HG03457 (cell line): Measurements from ENCODE around the gene SYT9.
"Not testable (repeated sequence)": the region's sequence is repeated elsewhere in the genome, so short reads cannot be mapped to it uniquely, and the experiment has no call there.

Experiments used
- ATAC-seq: cut with Tn5 transposase; IDR thresholded peaks from one replicate; pipeline ENCODE4 v1.9.1; 2021; ENCODE audit warnings: moderate number of reproducible peaks; ENCODE audit not compliant: unreplicated experiment

The SYT9 gene

DNA sequence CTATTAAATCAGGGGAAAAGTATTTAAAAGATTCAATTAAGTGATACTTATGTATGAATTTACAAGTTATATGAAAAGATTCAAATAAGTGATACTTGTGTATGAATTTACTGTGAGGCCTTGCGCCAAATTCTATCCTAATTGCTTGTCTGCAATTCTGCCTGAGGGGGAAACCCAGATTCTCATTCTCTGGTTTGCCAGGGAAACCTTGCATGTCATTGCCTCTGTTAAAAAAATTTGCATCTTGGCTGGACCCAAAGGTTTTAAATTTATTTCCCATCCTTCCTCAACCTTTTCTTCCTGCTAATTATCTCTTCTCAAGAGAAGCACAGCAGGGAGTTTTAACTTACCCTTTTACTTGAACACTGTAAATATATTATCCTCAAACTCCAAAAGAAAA lies 247.4 kb downstream of the SYT9 start:
- no peak for ATAC-seq

GRCh38 chr11:7500251-7500650 lies 248.5 kb downstream of the SYT9 start:
- ATAC-seq, result no peak

DNA sequence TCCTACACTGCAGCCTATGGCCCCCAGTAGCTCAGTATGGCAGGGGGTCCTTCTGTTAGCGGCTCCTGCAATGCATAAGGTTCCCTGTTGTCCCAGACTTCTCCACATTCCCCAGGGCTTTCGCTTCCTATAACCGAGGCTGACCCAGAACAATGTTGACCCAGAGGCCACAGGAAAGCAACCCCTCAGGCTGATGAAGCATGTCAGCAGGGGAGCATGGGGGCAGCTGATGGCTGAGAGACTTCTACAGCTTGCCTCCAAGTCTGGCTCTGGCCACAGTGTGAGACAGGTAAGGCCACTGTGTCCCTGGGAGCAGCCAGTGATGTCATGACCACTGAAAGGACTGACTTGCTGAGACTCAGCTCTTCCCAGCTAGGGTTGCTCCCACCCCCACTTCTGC lies 249.5 kb downstream of the SYT9 start:
- no peak for ATAC-seq

- no peak for ATAC-seq
These were observed 250.2 kb downstream of the SYT9 start for GRCh38 chr11:7501894-7502293.

GRCh38 chr11:7506243-7506642 lies 254.5 kb downstream of the SYT9 start:
- ATAC-seq, result no peak

- ATAC-seq, result no peak
These were observed 256.4 kb downstream of the SYT9 start for GRCh38 chr11:7508087-7508486.

DNA sequence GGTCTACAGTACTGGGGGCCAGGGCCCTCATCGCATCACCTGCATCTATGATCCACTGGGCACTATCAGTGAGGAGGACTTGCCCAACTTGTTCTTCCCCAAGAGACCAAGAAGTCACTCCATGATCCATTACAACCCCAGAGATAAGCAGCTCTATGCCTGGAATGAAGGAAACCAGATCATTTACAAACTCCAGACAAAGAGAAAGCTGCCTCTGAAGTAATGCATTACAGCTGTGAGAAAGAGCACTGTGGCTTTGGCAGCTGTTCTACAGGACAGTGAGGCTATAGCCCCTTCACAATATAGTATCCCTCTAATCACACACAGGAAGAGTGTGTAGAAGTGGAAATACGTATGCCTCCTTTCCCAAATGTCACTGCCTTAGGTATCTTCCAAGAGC lies 258.3 kb downstream of the SYT9 start:
- ATAC-seq, result no peak

GRCh38 chr11:7511401-7511800 lies 259.7 kb downstream of the SYT9 start:
- ATAC-seq, result no peak

DNA sequence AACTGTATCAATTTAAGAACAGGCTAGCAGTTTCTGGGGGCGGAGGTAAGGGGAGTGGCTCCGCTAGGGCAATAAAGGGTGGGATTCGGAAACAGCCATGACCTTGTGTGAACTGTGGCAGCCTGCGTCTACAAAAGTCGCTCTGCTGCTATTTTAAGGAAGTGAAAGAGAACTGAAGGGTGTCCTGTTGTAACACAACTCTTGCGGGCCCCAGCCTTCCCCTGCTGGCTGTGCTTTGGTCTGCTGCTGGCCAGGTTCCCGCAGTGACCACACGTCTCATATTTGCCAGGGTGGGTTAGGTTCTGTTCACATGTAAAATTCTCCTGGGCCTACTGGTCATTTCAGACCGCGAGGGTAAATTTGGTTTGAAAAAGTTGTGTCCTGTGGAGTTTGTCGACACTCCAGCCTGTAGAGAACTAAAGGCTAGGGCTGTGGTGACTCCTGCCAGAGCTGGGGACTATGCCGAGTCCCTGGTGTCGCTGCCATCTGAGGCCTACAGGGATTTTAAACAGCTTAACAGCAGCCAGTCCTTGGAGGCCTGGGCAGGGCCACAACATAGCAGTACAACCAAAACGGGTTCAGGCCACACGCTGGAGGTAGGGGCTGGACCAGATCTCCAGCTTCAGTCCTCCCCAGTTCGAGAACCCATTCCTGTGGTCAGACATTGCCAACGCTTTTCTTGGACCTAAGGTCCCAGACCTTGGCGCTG lies 261.0 kb downstream of the SYT9 start:
- peak; percentile 63 for ATAC-seq

DNA sequence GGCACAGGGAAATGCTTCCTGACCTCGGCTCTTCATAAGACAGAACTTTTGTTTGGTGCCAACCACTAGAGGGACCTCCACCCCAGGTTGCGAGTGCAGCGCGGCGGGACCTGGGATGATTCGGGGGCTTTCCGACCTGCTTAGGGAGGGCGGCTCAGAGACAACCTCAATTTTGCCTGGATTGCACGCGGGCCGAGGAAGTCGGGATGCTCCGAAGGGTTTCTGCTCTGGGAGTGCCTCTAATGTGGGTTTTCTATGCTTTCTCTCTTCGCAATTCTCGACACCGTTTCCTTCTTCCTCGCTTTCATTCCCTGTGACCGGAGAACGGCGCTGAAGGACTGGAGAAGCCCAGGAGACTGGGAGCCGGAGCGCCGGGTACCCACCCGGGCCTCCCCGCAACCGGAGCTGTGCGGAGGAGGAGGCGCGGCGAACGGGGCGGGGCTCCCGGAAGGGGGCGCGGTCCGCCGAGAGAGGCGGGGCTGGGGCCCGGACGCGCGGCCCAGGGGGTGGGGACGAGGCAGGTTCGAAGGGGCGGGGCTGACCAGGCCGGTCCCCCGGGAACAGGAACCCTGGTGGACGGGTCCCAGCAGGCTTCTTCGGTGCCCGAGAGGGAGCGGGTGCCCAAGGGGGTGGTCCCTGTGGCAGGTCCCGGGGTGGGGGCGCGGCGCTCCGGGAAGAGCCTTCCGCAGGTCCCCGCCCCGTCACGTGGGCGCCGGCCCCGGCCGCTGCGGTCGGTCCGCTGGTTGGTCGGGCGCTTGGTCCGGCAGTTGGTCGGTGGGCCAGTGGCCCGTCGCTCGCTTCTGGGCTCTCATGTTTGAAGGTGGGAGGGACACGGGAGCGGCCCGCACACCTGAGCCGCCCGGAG lies 261.8 kb downstream of the SYT9 start, which contains the start of gene PPFIBP2:
PPFIBP2 (plus strand) TSS at position 766 of the 865 bp plus-strand sequence. CDS start 35,477 bp downstream, outside the sequence.
- peak; percentile 54 for ATAC-seq

- no peak for ATAC-seq
These were observed 262.4 kb downstream of the SYT9 start for GRCh38 chr11:7514099-7514591.

GRCh38 chr11:7515447-7515886 lies 263.8 kb downstream of the SYT9 start:
- ATAC-seq, result no peak

GRCh38 chr11:7516475-7516874 lies 264.8 kb downstream of the SYT9 start:
- no peak for ATAC-seq

GRCh38 chr11:7517743-7518142 lies 266.0 kb downstream of the SYT9 start:
- not testable (repeated sequence) for ATAC-seq
